Measurements from ENCODE around the gene EPHB4.

EPHB4 gene

GRCh38 chr7:100793806-100794660 is 33.3 kb downstream of the EPHB4 start:
- H3K4me2 ChIP-seq (ENCODE audit: low read depth, low read length), result no peak overlapping the region
- H3K27ac ChIP-seq (ENCODE audit: low read length), result no peak overlapping the region
- peaks cover 81% of the 10 kb centered on the region for H3K27me3 ChIP-seq (replicated peaks; ENCODE audit: insufficient read depth, low read length)
- no peaks in the 10 kb centered on the region for H3K4me1 ChIP-seq (ENCODE audit: low read length)
- no peaks in the 10 kb centered on the region for H4K20me1 ChIP-seq (ENCODE audit: insufficient read depth, low read length)
- H3K9me2 ChIP-seq (replicated peaks; ENCODE audit: insufficient read depth, low read length), result no peaks in the 10 kb centered on the region
- no peak for DNase-seq
- no peaks in the 10 kb centered on the region for H3K79me2 ChIP-seq (ENCODE audit: low read length)
- H3K9ac ChIP-seq (ENCODE audit: low read length), result no peak overlapping the region
- no peak overlapping the region for H3K4me3 ChIP-seq (ENCODE audit: low read length)
- no peak overlapping the region for H2AFZ ChIP-seq (ENCODE audit: low read length)
- H3K9me3 ChIP-seq (replicated peaks; ENCODE audit: insufficient read depth, low read length), result no peaks in the 10 kb centered on the region
- H3K36me3 ChIP-seq (replicated peaks; ENCODE audit: insufficient read depth, low read length), result no peaks in the 10 kb centered on the region
- TF ChIP-seq EZH2phosphoT487 (IDR thresholded peaks at IDR 0.05; ENCODE audit: low read length), result no peak
- no peak for TF ChIP-seq CTCF (IDR thresholded peaks at IDR 0.05; ENCODE audit: low read length)
- no peak for TF ChIP-seq EZH2 (optimal IDR thresholded peaks at IDR 0.05; ENCODE audit: low read depth, low read length)
- H3F3A ChIP-seq (ENCODE audit: insufficient read depth, low read length), result no peaks in the 10 kb centered on the region

DNA sequence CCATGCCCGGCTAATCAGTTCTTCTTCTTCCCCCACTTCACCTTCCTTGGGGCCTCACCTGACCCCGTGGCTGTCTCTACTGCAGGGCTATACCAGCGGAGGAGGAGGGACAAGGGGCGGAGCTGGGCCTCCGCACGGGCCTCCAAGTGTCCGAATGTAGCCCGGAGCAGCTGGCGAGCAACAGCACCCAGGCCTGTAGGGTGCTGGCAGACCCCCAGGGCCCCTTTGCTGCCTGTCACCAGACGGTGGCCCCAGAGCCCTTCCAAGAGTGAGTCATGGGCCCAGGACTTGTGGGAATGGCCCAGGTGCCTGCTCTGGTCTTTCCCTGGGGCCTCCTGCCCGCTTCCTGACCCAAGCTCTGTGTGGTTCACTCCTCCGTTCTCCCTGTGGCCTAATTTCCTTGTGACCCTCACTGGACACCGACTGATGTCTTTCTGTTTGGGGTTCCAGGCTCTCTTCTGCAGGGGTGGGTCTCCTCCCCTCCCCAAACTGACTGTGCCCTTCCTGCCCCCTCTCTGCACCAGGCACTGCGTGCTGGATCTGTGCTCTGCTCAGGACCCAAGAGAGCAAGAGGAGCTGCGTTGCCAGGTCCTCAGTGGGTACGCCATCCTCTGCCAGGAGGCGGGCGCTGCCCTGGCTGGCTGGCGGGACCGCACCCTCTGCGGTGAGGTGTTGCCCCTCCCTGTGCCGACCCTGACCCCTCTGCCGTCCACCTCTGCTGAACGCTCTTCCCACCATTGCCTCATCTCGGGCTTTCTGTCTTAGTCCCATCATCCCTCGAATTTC is 35.2 kb downstream of the EPHB4 start:
- no peak overlapping the region for H2AFZ ChIP-seq (ENCODE audit: low read length)
- H3K4me3 ChIP-seq (ENCODE audit: low read length), result no peak overlapping the region
- H3K36me3 ChIP-seq (replicated peaks; ENCODE audit: insufficient read depth, low read length), result no peaks in the 10 kb centered on the region
- no peak overlapping the region for H3K27ac ChIP-seq (ENCODE audit: low read length)
- H3K4me2 ChIP-seq (ENCODE audit: low read depth, low read length), result no peak overlapping the region
- H3K9me3 ChIP-seq (replicated peaks; ENCODE audit: insufficient read depth, low read length), result no peaks in the 10 kb centered on the region
- no peaks in the 10 kb centered on the region for H3K4me1 ChIP-seq (ENCODE audit: low read length)
- no peak overlapping the region for H3K9ac ChIP-seq (ENCODE audit: low read length)
- no peaks in the 10 kb centered on the region for H3F3A ChIP-seq (ENCODE audit: insufficient read depth, low read length)
- no peak for DNase-seq
- H4K20me1 ChIP-seq (ENCODE audit: insufficient read depth, low read length), result no peaks in the 10 kb centered on the region
- no peak for TF ChIP-seq EZH2 (optimal IDR thresholded peaks at IDR 0.05; ENCODE audit: low read depth, low read length)
- TF ChIP-seq CTCF (IDR thresholded peaks at IDR 0.05; ENCODE audit: low read length), result no peak
- TF ChIP-seq EZH2phosphoT487 (IDR thresholded peaks at IDR 0.05; ENCODE audit: low read length), result no peak
- H3K27me3 ChIP-seq (replicated peaks; ENCODE audit: insufficient read depth, low read length), result peaks cover 87% of the 10 kb centered on the region
- H3K9me2 ChIP-seq (replicated peaks; ENCODE audit: insufficient read depth, low read length), result no peaks in the 10 kb centered on the region
- H3K79me2 ChIP-seq (ENCODE audit: low read length), result no peaks in the 10 kb centered on the region

DNA sequence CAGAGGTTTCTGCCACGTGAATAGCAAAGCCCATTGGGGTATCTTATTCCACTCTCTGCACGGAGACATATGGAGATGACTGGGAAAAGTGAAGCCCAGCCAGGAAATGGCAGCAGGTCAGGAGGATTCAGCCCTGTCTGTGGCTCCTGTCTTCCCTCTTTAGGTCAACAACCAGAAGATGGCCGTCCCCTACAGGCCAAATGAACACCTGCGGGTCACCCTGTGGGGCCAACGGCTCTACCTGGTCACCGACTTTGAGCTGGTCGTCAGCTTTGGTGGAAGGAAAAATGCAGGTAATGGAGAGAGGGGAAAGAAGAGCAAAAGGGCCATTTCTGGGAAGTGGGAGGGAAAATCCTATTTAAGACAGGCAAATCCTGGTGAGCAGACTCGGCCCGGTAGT is 38.3 kb downstream of the EPHB4 start:
- Histone ChIP-seq H3K79me2 (ENCODE audit: low read length) (no peaks in the 10 kb centered on the region), H3K27ac (ENCODE audit: low read length) (no peak overlapping the region), H3F3A (ENCODE audit: insufficient read depth, low read length) (no peaks in the 10 kb centered on the region), H3K9me2 (replicated peaks; ENCODE audit: insufficient read depth, low read length) (no peaks in the 10 kb centered on the region), H3K4me1 (ENCODE audit: low read length) (no peaks in the 10 kb centered on the region), H3K27me3 (replicated peaks; ENCODE audit: insufficient read depth, low read length) (peaks cover 86% of the 10 kb centered on the region), H3K9ac (ENCODE audit: low read length) (no peak overlapping the region), H3K36me3 (replicated peaks; ENCODE audit: insufficient read depth, low read length) (no peaks in the 10 kb centered on the region), H3K4me3 (ENCODE audit: low read length) (no peak overlapping the region), H2AFZ (ENCODE audit: low read length) (no peak overlapping the region), H3K9me3 (replicated peaks; ENCODE audit: insufficient read depth, low read length) (no peaks in the 10 kb centered on the region), H3K4me2 (ENCODE audit: low read depth, low read length) (no peak overlapping the region), H4K20me1 (ENCODE audit: insufficient read depth, low read length) (no peaks in the 10 kb centered on the region)
- TF ChIP-seq EZH2 (optimal IDR thresholded peaks at IDR 0.05; ENCODE audit: low read depth, low read length), result no peak
- TF ChIP-seq CTCF (IDR thresholded peaks at IDR 0.05; ENCODE audit: low read length), result peak; percentile 14; the same call in 1 of the 2 replicates
- no peak for TF ChIP-seq EZH2phosphoT487 (IDR thresholded peaks at IDR 0.05; ENCODE audit: low read length)
- no peak for DNase-seq

Data from MM.1S (cell line).